Amygdala (tissue), 56 donors: ENCODE measurements around the gene DEFB125.
"Not testable (repeated sequence)": the region's sequence is repeated elsewhere in the genome, so short reads cannot be mapped to it uniquely, and the experiment has no call there.

Source experiments
- DNase-seq, 56 donors: peaks; one replicate each; lab custom pipeline; 2025; lab: John Stamatoyannopoulos, UW

DEFB125 gene

GRCh38 chr20:87401-87800 is at the start of gene DEFB125:
TSS of gene DEFB125 (plus strand) at chr20:87672. CDS start at chr20:87710, 38 bp downstream.
- no peak for DNase-seq

- no peak for DNase-seq
Measured at GRCh38 chr20:60035-60918, 27.2 kb upstream of the DEFB125 start.

GRCh38 chr20:61230-61629 is 26.2 kb upstream of the DEFB125 start:
- DNase-seq, result no peak

GRCh38 chr20:61757-62156 is 25.7 kb upstream of the DEFB125 start:
- no peak for DNase-seq

GRCh38 chr20:62487-62886 is 25.0 kb upstream of the DEFB125 start:
- DNase-seq, result no peak

GRCh38 chr20:64026-64603 is 23.4 kb upstream of the DEFB125 start:
- no peak for DNase-seq

- DNase-seq, result no peak
Measured at GRCh38 chr20:64766-65322, 22.6 kb upstream of the DEFB125 start.

- DNase-seq, result no peak
Measured at GRCh38 chr20:77231-77630, 10.2 kb upstream of the DEFB125 start.

GRCh38 chr20:78338-78737 is 9.1 kb upstream of the DEFB125 start:
- DNase-seq, result no peak

GRCh38 chr20:79565-79964 is 7.9 kb upstream of the DEFB125 start:
- DNase-seq, result no peak

- DNase-seq, result no peak
Measured at GRCh38 chr20:90651-91050, 3.2 kb downstream of the DEFB125 start.

GRCh38 chr20:93641-94040 is 6.2 kb downstream of the DEFB125 start:
- no peak for DNase-seq

GRCh38 chr20:95215-95614 is 7.7 kb downstream of the DEFB125 start:
- no peak for DNase-seq

- not testable (repeated sequence) for DNase-seq
Measured at GRCh38 chr20:97691-98090, 10.2 kb downstream of the DEFB125 start.

GRCh38 chr20:101975-102374 is 14.5 kb downstream of the DEFB125 start:
- no peak for DNase-seq

GRCh38 chr20:103456-103855 is 16.0 kb downstream of the DEFB125 start:
- no peak for DNase-seq

GRCh38 chr20:112396-112795 is 24.9 kb downstream of the DEFB125 start:
- DNase-seq, result no peak

GRCh38 chr20:117518-117917 is 30.0 kb downstream of the DEFB125 start:
- no peak for DNase-seq

- not testable (repeated sequence) for DNase-seq
Measured at GRCh38 chr20:129786-130323, 42.4 kb downstream of the DEFB125 start.

GRCh38 chr20:137668-138490 is 50.4 kb downstream of the DEFB125 start:
- DNase-seq, result no peak

- no peak for DNase-seq
Measured at GRCh38 chr20:142290-142689, 54.8 kb downstream of the DEFB125 start, which contains the start of gene DEFB126. TSS of gene DEFB126 (plus strand) at chr20:142590. CDS start at chr20:142629, 39 bp downstream.
